Transverse colon (tissue), 4 donors: ENCODE results near the gene MSMB. TPM values are rescaled to one million over a fixed set of nuclear protein-coding genes. Genes with fewer than 3 reads are reported as not detected.
"Not testable (repeated sequence)": the region's sequence is repeated elsewhere in the genome, so short reads cannot be mapped to it uniquely, and the experiment has no call there.

Experiments used
- DNase-seq: peaks from one replicate; pipeline ENCODE4 v3.0.0-alpha.2; 2019
- H3K27ac ChIP-seq, 4 donors: fragments of 200-600 bp; sonication (generic); 2 replicates each; pipeline ENCODE4 v1.5.1; 2016 to 2018; ENCODE audit warnings: inconsistent platforms in 4 of 4
- H3K27me3 ChIP-seq: fragments of 200-600 bp; sonication (generic); 2 replicates; pipeline ENCODE4 v1.5.1; 2017; ENCODE audit warnings: inconsistent platforms
- H3K36me3 ChIP-seq, 4 donors: fragments of 200-600 bp; sonication (generic); 2 replicates each; pipeline ENCODE4 v1.5.1; 2017 to 2019; ENCODE audit warnings: inconsistent platforms in 4 of 4
- H3K4me1 ChIP-seq, 4 donors: fragments of 200-600 bp; sonication (generic); 2 replicates each; pipeline ENCODE4 v1.5.1; 2017 to 2020; ENCODE audit warnings: inconsistent platforms in 4 of 4
- H3K4me3 ChIP-seq, 4 donors: fragments of 200-600 bp; sonication (generic); 1 replicate in 1 of 4; 2 replicates in 3 of 4; pipeline versions ENCODE4 v1.5.1 to v1.6.1; 2017 to 2019; ENCODE audit warnings: inconsistent platforms in 4 of 4
- H3K9me3 ChIP-seq, 2 donors: fragments of 200-600 bp; sonication (generic); 2 replicates each; pipeline ENCODE4 v1.5.1; 2017 to 2019; ENCODE audit warnings: inconsistent platforms in 2 of 2
- EP300 ChIP-seq: sonication (generic); formaldehyde crosslinking; IDR thresholded peaks from one replicate; pipeline ENCODE4 v1.6.1; 2017; ENCODE audit warnings: antibody characterized with exemption, low read depth
- POLR2A ChIP-seq: fragments of 450-650 bp; IDR thresholded peaks from one replicate; pipeline ENCODE4 v1.6.1; 2016; ENCODE audit warnings: antibody characterized with exemption, mild to moderate bottlenecking, moderate library complexity
- POLR2AphosphoS5 ChIP-seq, 3 donors: sonication (generic); formaldehyde crosslinking; IDR thresholded peaks; one replicate each; pipeline ENCODE4 v1.6.1; 2016; ENCODE audit warnings: antibody characterized with exemption in 3 of 3
- WGBS, 2 donors: methylation state at CpG; one replicate each; pipeline ENCODE4 v1.1.5; 2018; ENCODE audit warnings: low coverage in 1 of 2; 5-methylcytosine and 5-hydroxymethylcytosine counted together
- in situ Hi-C, 4 donors: fragments of 200-750 bp; cut with MboI; loops; one replicate each; pipeline versions ENCODE4 v1.15.0 to v1.15.1; 2017; ENCODE audit warnings: low sequenced_read_pairs in 3 of 4, low pct_ligation_motif_present in 1 of 4, low pct_unique_long_range_greater_than_20kb in 1 of 4
- intact Hi-C: fragments of 100-400 bp; cut with DNase I; formaldehyde crosslinking; loops from one replicate; pipeline ENCODE4 v1.15.1; 2023; ENCODE audit warnings: low total_unique reads
- small RNA-seq, 4 donors: library from RNA; depleted of rRNA; stranded (forward); fragments of <200 nt; gene quantifications; one replicate each; pipeline ENCODE3, GENCODE V24; 2016
- total RNA-seq, 4 donors: library from RNA; depleted of rRNA; stranded (reverse); fragments of >200 nt; gene quantifications; one replicate each; pipeline ENCODE4 v1.1.0, GENCODE V29; 2016
- TF ChIP-seq, protein P1 (sequence below), 5 experiments: fragments of 200-600 bp in 3 of 5; fragments of 450-650 bp in 2 of 5; sonication (generic) in 3 of 5; IDR thresholded peaks; 1 replicate in 2 of 5; 2 replicates in 3 of 5; pipeline ENCODE4 v1.5.1; 2016 to 2017; ENCODE audit warnings: antibody characterized with exemption in 5 of 5, inconsistent platforms in 3 of 5, mild to moderate bottlenecking in 2 of 5, moderate library complexity in 1 of 5

MSMB gene
- total RNA-seq, 4 donors from 2014 or later, result not detected

GRCh38 chr10:45997557-45997956, 48.5 kb downstream of the MSMB start:
- no peak for DNase-seq
- Histone ChIP-seq H3K27me3 (no peaks in the 10 kb centered on the region), H3K9me3 (no peaks in the 10 kb centered on the region), H3K4me3 (no peak overlapping the region), H3K27ac (no peak overlapping the region), H3K4me1 (no peaks in the 10 kb centered on the region), H3K36me3 (peaks cover 0 to 23% (median 4%) of the 10 kb centered on the region in 4 donors)
- intact Hi-C loops (no loop called here), in situ Hi-C loops (no loop called here)
- no peak for TF ChIP-seq POLR2AphosphoS5 (IDR thresholded peaks at IDR 0.05)
- TF ChIP-seq POLR2A, result no peak
- TF ChIP-seq, protein P1, sequence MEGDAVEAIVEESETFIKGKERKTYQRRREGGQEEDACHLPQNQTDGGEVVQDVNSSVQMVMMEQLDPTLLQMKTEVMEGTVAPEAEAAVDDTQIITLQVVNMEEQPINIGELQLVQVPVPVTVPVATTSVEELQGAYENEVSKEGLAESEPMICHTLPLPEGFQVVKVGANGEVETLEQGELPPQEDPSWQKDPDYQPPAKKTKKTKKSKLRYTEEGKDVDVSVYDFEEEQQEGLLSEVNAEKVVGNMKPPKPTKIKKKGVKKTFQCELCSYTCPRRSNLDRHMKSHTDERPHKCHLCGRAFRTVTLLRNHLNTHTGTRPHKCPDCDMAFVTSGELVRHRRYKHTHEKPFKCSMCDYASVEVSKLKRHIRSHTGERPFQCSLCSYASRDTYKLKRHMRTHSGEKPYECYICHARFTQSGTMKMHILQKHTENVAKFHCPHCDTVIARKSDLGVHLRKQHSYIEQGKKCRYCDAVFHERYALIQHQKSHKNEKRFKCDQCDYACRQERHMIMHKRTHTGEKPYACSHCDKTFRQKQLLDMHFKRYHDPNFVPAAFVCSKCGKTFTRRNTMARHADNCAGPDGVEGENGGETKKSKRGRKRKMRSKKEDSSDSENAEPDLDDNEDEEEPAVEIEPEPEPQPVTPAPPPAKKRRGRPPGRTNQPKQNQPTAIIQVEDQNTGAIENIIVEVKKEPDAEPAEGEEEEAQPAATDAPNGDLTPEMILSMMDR (IDR thresholded peaks at IDR 0.05), result no peak
- no peak for TF ChIP-seq EP300
- WGBS, 2 donors, result 95 to 100% methylated on average over 3 to 4 of the region's 4 CpGs

GRCh38 chr10:45985590-45985989, 60.5 kb downstream of the MSMB start:
- in situ Hi-C loops, H3K4me1 ChIP-seq, H3K36me3 ChIP-seq, H3K27me3 ChIP-seq, H3K9me3 ChIP-seq, H3K4me3 ChIP-seq, intact Hi-C loops, H3K27ac ChIP-seq, DNase-seq: not testable (repeated sequence)
- WGBS, 2 donors, result 66 to 73% methylated on average over 2 to 3 of the region's 3 CpGs

DNA sequence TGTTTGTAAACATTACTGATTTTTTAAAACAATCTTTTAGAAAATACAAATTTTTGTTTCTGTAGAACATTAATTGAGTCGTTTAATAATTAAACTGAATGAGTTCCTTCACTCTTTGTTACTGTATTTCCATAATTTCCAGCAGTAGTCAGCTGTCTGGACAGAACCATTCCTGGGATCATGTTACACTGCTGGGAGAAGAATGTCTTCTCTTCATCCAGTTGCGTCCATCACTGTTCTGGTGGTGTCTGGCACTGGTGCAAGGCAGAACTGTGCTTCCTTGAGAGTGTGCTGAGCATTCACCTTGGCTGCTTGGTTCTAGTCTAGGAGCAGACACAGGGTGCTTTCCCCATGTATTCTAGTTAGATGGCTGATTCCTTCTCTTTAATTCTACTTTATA, 61.6 kb downstream of the MSMB start:
- DNase-seq, H3K9me3 ChIP-seq, H3K4me3 ChIP-seq, H3K27me3 ChIP-seq, intact Hi-C loops, H3K27ac ChIP-seq, H3K36me3 ChIP-seq, in situ Hi-C loops, H3K4me1 ChIP-seq: not testable (repeated sequence)
- WGBS, 2 donors, result 83 to 88% methylated on average over 1 to 2 of the region's 2 CpGs

GRCh38 chr10:45983538-45984186, 62.4 kb downstream of the MSMB start:
- intact Hi-C loops, H3K9me3 ChIP-seq, H3K27me3 ChIP-seq, H3K27ac ChIP-seq, H3K4me3 ChIP-seq, H3K36me3 ChIP-seq, H3K4me1 ChIP-seq, in situ Hi-C loops: not testable (repeated sequence)
- WGBS, 2 donors, result 69 to 75% methylated on average over 4 to 5 of the region's 6 CpGs
- peak; percentile 22 for DNase-seq
- TF ChIP-seq, protein P1 (IDR thresholded peaks at IDR 0.05), result peak in 4 of 5 experiments; percentile 17 to 44 (median 30)

Small RNAs within 50 kb of the gene (small RNA-seq; reads per million reads assigned to genes)
- 0 reads per million in 4 donors for gene SNORA74C-1

Other genes with a start within 250 kb of the MSMB start
- gene AGAP4, start 198.8 kb downstream of the MSMB start, total RNA-seq, result 10 to 100 TPM; 13.0 to 94.5 (median 34.0) TPM
- 10 to 100 TPM; 17.2 to 52.6 (median 35.9) TPM for gene TIMM23, start 73.8 kb downstream of the MSMB start, total RNA-seq
- gene NCOA4, start 15.6 kb downstream of the MSMB start, total RNA-seq, result 100 to 1,000 TPM; 129 to 208 (median 178) TPM
- gene ANTXRL, start 240.7 kb upstream of the MSMB start, total RNA-seq, result not detected